HG03558 (cell line): ENCODE results near the gene SLC25A34.

ENCODE experiments used
- ATAC-seq: cut with Tn5 transposase; IDR thresholded peaks from one replicate; pipeline ENCODE4 v1.9.1; 2021; ENCODE audit warnings: moderate number of reproducible peaks; ENCODE audit not compliant: unreplicated experiment; ENCODE audit errors: extremely low read depth

The SLC25A34 gene

DNA sequence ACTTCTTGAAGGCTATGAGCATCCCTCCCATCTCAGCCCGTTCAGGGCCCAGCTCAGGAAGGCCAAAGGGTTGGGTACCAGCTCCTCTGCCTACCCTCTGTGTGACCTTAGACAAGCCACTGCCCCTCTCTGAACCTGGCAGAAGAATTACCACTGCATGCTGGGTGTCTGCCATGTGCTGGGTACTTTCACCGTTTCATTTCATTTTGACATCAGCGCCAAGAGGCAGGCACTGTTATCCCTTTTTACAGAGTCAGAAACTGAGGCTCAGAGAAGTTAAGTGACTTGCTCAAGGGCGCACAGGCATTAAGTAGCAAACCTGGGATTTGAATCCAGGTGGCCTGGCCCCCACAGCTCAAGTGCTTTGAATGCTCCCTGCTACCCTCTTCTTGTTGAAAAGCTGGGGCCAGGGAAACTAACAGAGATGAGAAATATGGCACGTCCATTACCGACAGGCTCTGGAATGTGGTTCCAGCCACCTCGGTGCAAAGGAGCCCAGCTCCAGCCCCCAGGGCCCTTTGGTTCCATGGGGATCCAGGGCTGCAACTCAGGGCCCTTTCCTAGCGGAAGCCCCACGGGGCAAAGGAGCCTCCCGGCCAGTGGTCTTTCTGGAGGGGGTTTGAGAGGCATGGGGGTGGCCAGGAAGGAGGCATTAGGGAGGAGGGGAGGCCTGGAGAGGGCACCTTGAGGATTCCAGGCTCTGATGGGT is 12.8 kb downstream of the SLC25A34 start:
- no peak for ATAC-seq

DNA sequence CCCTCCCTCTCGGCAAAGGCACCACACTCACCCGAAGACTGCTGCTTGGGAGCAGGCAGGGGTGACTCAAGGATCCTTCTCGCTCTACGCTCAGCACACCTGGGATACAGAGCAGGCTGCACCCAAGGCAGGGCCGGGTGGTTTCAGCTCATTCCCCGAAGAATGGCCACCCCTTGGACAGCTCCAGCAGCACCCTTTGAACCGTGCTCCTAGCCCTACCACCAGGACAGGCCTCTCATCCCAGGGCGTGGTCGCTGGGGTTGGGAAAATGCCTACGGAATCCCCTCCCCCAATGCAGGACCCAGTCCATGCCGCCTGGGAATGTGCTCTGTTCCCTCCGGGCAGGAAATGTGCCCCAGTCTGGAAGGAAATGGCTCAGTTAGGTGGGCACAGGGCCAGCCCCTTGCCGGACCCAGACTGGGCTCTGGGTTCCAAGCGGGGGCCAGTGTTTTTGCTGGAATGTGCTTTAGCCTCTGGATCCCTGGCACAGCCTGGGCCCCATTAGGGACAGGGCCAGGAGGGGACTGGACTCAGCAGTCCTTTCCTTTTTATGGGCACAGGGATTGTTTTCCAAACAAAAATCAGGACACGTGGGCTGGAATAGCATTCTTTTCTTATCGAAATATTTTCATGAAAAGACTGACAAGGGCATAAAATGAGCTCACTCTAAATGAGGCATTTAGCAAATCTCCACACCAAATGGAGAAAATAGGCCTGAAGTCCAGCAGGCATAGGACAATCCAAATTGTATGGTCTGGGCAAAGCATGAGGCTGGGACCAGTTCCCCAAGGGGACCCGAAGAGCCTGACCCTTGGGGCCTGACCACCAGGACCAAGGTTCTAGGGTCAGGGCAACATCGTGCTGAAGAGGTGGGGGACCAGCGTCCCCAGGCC is 13.6 kb downstream of the SLC25A34 start:
- no peak for ATAC-seq

DNA sequence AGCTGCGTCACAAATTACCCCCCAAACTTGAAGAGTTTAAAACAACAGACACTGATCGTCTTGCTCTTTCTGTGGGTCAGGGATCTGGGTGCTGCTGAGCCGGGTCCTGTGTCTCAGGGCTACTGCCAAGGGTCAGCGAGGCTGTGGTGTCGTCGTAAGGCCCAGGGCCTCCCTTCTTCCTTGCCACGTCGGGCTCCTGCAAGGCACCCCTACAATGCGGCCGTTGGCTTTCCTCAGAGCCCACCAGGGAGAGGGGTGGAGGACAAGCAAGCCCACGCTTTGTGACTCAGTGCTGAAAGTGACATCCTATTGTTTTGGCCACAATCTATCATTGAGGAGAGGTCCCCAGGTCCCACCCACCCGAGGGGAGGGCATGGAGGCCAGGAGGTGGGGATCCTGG is 14.9 kb downstream of the SLC25A34 start:
- no peak for ATAC-seq

DNA sequence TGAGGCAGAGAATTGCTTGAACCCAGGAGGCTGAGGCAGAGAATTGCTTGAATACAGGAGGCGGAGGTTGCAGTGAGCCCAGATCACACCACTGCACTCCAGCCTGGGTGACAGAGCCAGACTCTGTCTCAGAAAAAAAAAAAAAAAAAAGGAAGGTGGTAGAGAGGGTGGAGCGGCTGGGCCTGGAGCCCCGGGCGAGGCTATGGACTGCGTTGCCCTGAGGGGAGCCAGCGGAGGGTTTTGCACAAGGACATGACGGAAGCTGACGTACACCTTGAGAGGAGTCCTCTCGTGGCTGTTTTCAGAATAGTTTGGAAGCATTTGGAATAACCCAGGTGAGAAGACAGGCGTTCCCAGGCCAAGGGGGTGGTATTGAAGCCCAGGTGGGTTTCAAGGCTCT is 15.7 kb downstream of the SLC25A34 start:
- no peak for ATAC-seq

DNA sequence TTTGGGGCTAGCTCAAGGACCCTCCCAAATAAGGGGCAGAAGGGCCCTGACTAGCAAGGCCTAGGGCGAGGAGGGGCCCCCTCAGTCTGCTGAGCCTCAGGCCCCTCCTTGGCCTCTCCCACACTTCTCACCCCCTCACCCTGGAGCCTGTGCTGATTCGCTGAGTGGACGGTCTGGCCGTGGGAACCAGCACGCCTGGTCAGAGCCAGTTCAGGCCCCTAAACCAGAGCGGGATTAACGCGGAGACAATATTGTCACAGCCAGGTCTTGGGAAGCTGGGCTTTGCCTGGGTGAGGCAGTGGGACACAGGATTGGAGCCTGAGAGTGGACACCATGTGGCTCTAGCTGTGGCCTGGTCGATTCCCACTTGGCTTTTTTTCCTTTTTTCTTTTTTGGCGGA is 17.7 kb downstream of the SLC25A34 start:
- no peak for ATAC-seq

DNA sequence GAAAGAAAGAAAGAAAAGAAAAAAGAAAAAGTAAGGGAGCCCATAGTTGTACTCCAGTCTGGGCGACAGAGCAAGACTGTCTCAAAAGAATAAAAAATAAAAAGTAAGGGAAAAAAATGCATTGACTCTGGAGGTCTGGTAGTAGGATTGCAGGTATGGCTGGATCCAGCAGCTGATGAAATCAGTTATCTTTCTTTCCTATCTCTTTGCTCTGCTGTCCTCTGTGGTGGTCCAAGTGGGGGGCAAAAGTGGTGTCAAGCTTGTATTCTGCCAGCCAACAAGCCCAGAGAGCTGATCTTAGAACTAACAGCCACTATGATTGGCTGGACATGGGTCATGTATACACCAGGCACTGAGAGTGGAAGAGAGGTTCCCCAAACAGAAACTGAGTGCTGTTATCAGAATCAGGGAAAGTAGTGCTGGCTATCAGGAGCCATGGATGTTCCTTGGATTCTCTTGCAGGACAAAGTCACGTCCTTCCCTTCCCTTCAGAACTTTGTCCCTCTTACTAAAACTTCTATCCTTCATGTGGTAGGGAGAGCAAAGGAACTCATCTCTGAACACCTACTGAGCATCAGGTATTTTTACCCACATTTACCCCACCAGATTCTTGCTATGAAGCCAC is 19.1 kb downstream of the SLC25A34 start:
- no peak for ATAC-seq

DNA sequence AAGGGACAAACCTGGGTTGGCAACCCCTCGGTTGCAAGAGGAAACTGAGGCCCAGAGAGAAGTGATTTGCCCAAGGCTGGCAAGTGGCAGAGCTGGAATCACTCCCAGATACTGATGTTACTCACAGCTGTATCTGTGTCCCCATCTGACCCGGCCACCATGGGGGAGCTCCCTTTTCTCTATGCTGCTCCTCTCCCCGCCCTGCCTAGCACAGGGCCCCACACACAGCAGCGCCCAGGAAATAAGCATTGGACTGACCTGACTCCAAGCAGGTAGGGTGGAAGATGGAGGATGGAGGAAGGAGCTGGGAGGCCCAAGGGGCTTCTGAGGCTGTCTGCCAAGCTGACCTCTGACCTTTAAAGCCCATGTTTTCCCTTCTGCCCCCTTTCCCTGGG is 19.6 kb downstream of the SLC25A34 start:
- ATAC-seq, result no peak

DNA sequence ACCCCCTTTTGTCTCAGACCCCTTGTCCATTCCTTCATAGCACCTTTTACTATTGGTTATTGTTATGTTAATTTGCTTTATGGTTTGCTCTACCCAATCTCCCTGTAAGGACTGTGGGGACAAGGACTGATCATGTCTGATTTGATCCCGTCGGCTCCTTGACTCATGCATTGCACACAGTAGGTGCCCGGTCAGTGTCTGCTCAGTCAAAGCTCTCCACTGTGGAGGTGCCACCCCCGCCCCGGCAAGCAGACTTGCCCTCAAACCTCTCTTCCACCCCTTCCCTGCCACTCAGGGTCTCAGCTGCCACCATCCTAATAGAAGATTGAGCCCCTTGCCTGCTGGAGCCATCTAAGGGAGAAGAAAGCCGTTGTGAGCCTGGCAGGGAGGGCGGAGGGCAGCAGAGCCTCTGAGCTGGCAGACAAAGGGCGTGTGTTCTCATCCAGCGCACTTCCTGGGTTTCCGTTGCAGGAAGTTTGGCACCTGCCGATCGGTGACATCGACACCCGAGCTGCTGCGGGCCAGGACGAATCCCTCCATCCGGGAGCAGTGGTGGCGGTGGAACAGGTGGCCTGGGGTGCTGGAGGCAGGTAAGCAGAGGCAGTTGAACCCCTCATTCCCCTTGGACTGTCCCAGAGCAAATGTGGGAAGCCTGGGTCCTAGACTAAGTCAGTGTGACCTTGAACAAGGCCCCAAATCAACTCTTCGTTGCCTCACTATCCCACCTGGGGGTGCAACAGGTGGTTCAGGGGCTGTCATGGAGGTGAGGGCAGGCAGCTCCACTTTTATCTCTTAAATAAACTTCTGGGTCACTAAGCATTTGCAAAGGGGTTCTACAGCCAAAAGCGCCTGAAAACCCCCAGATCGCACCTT is 20.3 kb downstream of the SLC25A34 start:
- no peak for ATAC-seq

DNA sequence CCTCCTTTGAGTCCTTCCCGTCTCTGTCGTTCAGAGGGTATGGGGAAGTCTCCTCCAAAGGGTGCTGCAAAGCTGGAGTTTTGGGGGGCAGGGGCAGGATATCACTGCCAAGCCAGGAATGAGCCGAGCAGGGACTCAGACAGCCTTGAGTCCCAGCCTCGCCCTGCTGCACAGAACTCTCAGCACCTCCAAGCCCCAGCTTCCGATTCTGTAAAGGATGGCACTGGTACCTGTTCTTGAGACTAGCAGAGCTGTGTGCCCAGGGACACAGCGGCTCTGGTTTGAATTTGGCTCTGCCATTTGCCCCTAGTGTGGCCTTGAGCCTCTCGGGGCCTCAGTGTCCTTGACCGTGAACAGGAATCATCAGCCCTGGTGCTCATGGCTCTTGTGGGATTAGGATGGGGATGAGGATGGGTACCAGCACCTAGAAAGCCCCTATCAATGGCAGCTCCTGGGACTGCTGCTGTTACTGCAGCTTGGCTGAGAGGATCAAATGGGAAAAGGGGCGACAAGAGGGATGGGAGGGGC is 21.0 kb downstream of the SLC25A34 start:
- no peak for ATAC-seq

DNA sequence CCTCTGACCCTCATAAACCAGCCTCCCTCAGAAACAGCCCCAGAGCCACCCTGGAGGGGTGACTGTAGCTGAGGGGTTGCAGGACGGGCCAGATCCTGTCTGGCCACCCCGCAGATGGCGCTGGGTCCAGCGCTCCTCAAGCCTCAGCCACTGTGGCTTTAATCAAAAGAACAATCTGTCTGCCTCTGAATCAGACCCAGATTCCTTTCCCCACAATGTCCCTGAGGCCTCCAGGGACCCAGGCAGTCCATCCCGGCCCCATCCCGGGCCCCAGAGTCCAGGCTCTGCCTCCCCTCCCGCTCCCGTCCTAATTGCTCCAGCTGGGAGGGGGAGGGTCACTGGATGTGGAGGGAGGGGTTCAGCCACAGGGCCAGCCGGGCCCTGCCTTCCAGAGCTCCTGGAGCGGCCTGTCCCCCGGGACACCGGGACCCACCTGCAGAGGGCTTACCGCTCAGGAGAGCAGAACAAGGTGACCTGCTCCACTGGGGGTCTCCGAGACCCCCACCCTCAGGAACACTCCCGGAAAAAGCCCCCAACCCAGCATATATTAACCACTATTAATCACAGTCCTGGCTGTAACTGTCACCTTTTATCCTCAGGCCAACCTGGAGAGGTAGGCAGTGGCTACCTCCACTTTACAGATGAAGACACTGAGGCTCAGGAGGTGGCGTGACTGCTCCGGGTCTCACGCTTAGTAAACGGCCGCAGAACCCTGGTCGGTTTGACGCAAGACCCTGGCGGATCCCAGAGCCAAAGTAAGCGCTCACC is 21.7 kb downstream of the SLC25A34 start:
- no peak for ATAC-seq

DNA sequence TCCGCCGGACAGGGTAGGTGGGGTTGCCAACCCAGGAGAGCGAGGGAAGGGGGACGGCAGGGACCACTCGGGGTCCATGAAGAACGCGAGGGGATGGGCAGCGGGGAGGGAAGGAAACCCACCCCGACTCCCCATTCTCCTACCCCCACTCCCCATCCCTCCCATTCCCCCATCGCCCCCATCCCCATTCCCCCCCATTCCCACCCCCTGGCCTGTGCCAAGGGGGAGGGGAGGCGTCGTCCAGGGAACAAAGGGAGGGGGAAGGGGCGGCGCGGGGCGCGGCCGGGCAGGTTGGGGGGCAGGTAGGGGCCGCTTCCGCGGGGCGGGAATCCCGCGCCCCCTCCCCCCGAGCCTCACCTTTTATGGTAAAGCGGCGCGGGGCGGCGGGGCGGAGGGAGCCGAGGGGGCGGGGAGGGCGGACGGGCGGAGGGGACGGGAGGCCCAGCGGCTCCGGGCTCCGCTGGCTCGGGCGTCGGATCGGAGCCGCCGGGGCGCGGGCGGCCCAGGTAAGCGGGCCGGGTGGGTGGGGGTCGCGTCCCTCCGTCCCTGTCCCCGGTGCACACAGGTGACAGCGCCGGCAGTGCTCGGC is 22.4 kb downstream of the SLC25A34 start, which contains the start of gene FBLIM1:
Gene FBLIM1, plus strand, starts transcription at position 453 of the 589 bp plus-strand sequence. CDS start 6,189 bp downstream, outside the sequence.
- no peak for ATAC-seq

DNA sequence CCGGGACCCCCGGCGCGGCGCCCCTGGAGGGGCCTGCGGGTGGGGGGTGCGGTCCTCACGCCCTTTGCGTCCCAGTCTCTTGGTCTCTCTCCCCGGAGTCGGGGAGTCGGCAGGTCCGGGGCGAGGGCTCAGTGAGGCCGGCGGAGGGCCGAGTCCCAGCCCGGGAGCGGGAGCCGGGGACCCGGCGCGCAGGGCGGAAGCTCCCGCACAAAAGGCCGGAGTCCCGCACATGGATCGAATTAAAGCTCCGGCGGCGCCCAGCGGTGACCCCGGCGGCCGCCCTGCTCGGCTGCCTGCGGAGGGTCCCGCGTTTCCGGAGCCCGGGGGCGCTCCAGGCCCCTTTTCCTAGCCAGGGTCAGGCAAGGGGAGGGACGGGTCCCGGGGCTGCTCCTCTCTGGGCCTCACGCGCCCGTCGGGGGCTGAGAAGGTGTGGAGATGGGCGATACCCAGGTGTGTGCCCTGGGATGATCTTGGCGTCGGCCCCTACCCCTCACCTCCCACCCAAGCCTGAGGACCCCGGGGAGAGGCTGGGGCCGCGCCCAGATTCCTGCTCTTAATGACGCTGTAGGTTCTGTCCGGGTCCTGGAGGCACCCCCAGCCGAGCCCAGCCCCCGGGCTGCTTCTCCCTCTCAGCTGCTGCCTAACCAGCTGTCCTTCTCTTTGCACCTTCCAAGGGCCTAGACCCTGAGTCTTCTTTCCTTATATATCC is 23.0 kb downstream of the SLC25A34 start:
- no peak for ATAC-seq

DNA sequence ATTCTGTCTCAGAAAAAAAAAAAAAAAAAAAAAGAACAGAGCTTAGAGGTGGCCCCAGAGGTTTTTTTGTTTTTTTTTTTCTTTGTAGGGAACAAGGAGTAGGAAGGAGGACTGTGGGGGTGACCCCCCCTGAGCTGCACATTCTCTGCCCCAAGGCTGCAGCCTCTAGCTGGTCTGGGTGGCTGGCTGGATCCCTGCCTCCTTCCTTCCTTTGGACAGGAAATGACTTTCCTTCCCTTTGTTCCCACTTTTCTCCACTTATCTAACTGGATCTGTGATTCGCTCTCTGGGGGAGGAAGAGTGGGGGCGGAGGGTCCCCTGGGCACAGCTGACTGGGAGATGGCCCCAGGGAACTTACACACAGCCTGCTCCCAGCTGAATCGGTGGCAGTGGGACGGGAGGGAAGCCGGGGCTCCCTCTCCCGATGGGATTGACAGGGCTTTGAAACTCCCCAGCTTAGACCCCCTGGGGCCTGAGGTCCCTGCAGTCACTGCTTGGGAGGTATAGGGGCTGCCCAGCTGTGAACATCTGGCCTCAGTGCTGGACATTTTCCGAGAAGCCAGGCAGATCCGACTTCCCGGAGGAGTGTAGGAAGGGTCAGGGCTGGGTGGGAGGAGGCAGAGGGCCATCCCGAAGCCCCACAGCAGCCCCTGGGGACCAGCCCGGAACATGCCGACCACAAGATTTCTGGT is 24.6 kb downstream of the SLC25A34 start:
- no peak for ATAC-seq

DNA sequence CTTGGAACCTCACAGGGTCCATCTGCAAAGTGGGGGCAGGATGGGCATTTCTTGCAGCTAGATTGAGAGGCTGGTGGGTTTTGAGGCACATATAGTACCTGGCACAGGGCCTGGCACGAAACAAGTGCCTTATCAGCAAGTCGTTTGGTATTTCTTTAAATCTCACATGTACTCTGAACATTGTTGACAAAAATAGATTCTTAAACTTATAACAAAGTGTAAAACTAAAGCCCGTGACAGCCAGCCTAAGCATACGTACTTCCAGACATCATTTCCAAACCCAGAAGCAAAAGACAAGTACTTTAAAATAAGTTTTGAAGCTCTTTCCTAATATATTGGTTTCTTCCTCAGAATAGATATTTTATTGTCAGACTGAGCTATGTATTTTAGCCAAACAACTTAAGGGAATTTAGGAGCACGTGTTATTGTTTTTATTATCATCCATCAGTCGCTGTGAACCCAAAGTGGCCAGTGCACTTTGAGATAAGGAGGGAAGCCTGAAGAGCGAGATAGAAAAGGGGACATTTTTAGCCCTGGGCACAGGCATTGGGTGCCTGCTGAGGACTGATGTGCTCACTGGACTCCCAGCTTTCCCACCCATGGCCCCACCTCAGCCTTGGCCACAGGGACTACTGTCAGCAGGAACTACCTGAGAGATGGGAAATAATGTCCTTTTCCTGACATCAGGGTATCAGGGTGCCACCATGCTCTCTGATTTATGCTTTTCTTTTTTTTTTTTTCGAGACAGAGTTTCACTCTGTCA is 25.5 kb downstream of the SLC25A34 start:
- no peak for ATAC-seq

DNA sequence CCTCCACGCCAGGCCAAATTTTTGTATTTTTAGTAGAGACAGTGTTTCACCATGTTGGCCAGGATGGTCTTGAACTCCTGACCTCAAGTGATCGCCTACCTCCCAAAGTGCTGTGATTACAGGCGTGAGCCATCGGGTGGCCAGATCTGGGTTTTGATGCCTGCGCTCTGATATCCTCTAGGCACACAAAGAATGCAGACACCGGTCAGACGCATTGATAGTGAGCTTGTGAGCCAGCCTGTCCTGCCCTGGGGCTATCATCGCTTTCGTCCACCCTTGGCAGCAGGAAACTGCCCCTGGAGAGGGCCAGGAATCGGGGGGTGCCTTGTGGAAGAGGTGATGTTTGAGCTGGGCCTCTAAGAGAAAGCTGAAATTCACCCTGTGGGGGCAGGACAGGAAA is 26.5 kb downstream of the SLC25A34 start:
- ATAC-seq, result no peak

DNA sequence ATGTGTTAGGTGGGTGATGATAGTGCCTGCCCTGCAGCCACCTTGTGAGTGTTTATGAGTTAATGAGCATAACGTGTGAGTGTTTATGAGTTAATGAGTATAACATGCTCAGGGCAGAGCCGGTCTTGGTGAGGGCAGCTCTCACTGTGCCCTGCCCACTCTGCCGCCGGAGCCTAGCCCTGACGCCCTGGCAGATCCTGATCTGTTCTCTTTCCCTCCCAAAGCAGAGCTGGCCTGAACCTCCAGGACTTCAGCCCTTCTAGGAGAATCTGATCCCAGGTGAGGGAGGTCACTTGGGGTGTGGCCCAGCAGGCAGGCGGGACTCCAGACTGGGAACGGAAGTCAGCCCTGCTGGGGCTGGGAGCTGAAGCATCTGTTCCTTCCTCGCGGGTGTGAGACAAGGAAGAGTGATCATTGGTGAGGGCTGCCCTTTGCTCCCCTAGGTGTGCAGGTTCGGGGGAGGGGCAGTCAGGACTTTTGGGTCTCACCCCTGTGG is 28.3 kb downstream of the SLC25A34 start:
- no peak for ATAC-seq

DNA sequence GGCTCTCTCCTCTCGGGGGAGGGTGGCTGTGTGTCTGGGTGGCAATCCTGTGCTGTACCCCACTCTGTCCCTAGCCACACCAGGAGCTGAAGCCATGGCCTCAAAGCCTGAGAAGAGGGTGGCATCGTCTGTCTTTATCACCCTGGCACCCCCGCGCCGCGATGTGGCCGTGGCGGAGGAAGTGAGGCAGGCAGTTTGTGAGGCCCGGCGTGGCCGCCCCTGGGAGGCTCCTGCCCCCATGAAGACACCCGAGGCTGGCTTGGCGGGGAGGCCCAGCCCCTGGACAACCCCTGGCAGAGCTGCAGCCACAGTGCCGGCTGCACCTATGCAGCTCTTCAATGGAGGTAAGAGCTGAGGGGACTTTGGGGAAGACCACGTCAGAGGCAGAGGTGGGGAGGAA is 28.8 kb downstream of the SLC25A34 start:
- ATAC-seq, result no peak
